IMR-90 (cell line): ENCODE measurements around the gene PPFIA1. TPM values are rescaled to one million over a fixed set of nuclear protein-coding genes. Genes with fewer than 3 reads are reported as not detected.

Experiments
- ATAC-seq: fragments of 200-7000 bp; cut with Tn5 transposase; 2 replicates; pipeline ENCODE4 v1.9.1; 2020; ENCODE audit warnings: low read depth, mild to moderate bottlenecking, moderate library complexity
- BruUV-seq: library from RNA; stranded (reverse); fragments of 400-500 nt; replicated peaks from 2 replicates; lab custom pipeline; 2021; lab: Mats Ljungman, UMichigan
- CTCF ChIA-PET: fragments of 300-600 bp; formaldehyde crosslinking; extraction: SDS; loops from one replicate; lab custom pipeline; 2021; ENCODE audit warnings: antibody characterized with exemption; lab: Yijun Ruan, JAX
- POLR2A ChIA-PET: fragments of 300-600 bp; sonication (Branson Sonifier 250); formaldehyde crosslinking; loops from one replicate; lab custom pipeline; 2022; ENCODE audit warnings: antibody characterized with exemption; ENCODE audit not compliant: unreplicated experiment; lab: Charles Lee
- DNase-seq: peaks from one replicate; pipeline ENCODE4 v3.0.0; 2013
- H2AFZ ChIP-seq: replicated peaks from 2 replicates; pipeline ENCODE3; 2013; ENCODE audit warnings: low read length, mild to moderate bottlenecking; ENCODE audit not compliant: poor library complexity
- H2AK5ac ChIP-seq: 2 replicates; pipeline ENCODE4 v1.6.1; 2013; ENCODE audit warnings: low read depth, low read length, inconsistent platforms
- H2AK9ac ChIP-seq: replicated peaks from 2 replicates; pipeline ENCODE3; 2013; ENCODE audit warnings: mild to moderate bottlenecking, low read depth, low read length, moderate library complexity; ENCODE audit not compliant: poor library complexity
- H2BK120ac ChIP-seq: 2 replicates; pipeline ENCODE4 v1.6.1; 2013; ENCODE audit warnings: low read depth, low read length, inconsistent platforms
- H2BK15ac ChIP-seq: 3 replicates; pipeline ENCODE4 v1.6.1; 2013; ENCODE audit warnings: low read depth, low read length, inconsistent platforms
- H2BK20ac ChIP-seq: 2 replicates; pipeline ENCODE4 v1.6.1; 2013; ENCODE audit warnings: low read depth, mild to moderate bottlenecking, inconsistent platforms, low read length, moderate library complexity
- H2BK5ac ChIP-seq: 2 replicates; pipeline ENCODE4 v1.6.1; 2013; ENCODE audit warnings: mild to moderate bottlenecking, low read depth, low read length, inconsistent platforms; ENCODE audit not compliant: poor library complexity, severe bottlenecking
- H3K14ac ChIP-seq: replicated peaks from 2 replicates; pipeline ENCODE4 v1.6.1; 2013; ENCODE audit warnings: low read depth, low read length, inconsistent platforms
- H3K18ac ChIP-seq: 2 replicates; pipeline ENCODE4 v1.6.1; 2013; ENCODE audit warnings: low read depth, low read length, control low read depth
- H3K23ac ChIP-seq: 2 replicates; pipeline ENCODE4 v1.6.1; 2013; ENCODE audit warnings: low read depth, low read length, inconsistent platforms
- H3K27ac ChIP-seq: 2 replicates; pipeline ENCODE4 v1.5.1; 2013; ENCODE audit warnings: mild to moderate bottlenecking, control low read depth, low read length; ENCODE audit not compliant: insufficient read depth
- H3K27me3 ChIP-seq: 2 replicates; pipeline ENCODE4 v1.6.1; 2013; ENCODE audit warnings: low read length; ENCODE audit not compliant: control insufficient read depth, insufficient read depth
- H3K36me3 ChIP-seq: 2 replicates; pipeline ENCODE4 v1.6.1; 2013; ENCODE audit warnings: low read length, mixed read lengths; ENCODE audit not compliant: control insufficient read depth, insufficient read depth
- H3K4ac ChIP-seq: 2 replicates; pipeline ENCODE4 v1.6.1; 2013; ENCODE audit warnings: low read depth, low read length, inconsistent platforms
- H3K4me1 ChIP-seq: 2 replicates; pipeline ENCODE4 v1.6.1; 2013; ENCODE audit warnings: low read length, mixed read lengths; ENCODE audit not compliant: control insufficient read depth, insufficient read depth
- H3K4me2 ChIP-seq: 2 replicates; pipeline ENCODE4 v1.6.1; 2013; ENCODE audit warnings: low read depth, mild to moderate bottlenecking, control low read depth, low read length, moderate library complexity
- H3K4me3 ChIP-seq: 2 replicates; pipeline ENCODE4 v1.5.1; 2013; ENCODE audit warnings: low read depth, mild to moderate bottlenecking, control low read depth, low read length, moderate library complexity; ENCODE audit not compliant: insufficient read depth
- H3K56ac ChIP-seq: 2 replicates; pipeline ENCODE4 v1.6.1; 2013; ENCODE audit warnings: low read length, inconsistent platforms; ENCODE audit not compliant: insufficient read depth; ENCODE audit errors: extremely low read depth
- H3K79me1 ChIP-seq, 2 experiments: 2 replicates each; pipeline ENCODE4 v1.6.1; 2013; ENCODE audit warnings: low read length in 2 of 2, inconsistent platforms in 1 of 2, low read depth in 1 of 2
- H3K9ac ChIP-seq: 2 replicates; pipeline ENCODE4 v1.6.1; 2013; ENCODE audit warnings: low read depth, low read length, control low read depth
- H3K9me1 ChIP-seq: 2 replicates; pipeline ENCODE4 v1.6.1; 2013; ENCODE audit warnings: low read length, inconsistent platforms; ENCODE audit not compliant: insufficient read depth
- H3K9me3 ChIP-seq: 2 replicates; pipeline ENCODE4 v1.6.1; 2013; ENCODE audit warnings: low read length; ENCODE audit not compliant: control insufficient read depth, insufficient read depth
- H4K20me1 ChIP-seq: 2 replicates; pipeline ENCODE4 v1.6.1; 2013; ENCODE audit warnings: low read length, inconsistent platforms; ENCODE audit not compliant: insufficient read depth
- H4K5ac ChIP-seq: 2 replicates; pipeline ENCODE4 v1.6.1; 2013; ENCODE audit warnings: mild to moderate bottlenecking, low read depth, low read length, control low read depth
- H4K8ac ChIP-seq, 2 experiments: 2 replicates each; pipeline ENCODE4 v1.6.1; 2013; ENCODE audit warnings: low read depth in 2 of 2, low read length in 2 of 2, control low read depth in 1 of 2, inconsistent platforms in 1 of 2
- H4K91ac ChIP-seq: 2 replicates; pipeline ENCODE4 v1.6.1; 2013; ENCODE audit warnings: low read depth, low read length, inconsistent platforms; ENCODE audit not compliant: insufficient read depth
- CEBPB ChIP-seq: IDR thresholded peaks from 2 replicates; pipeline ENCODE4 v1.6.1; 2012; ENCODE audit warnings: low read depth, low read length, improper control_type of control experiment
- MAFK ChIP-seq: IDR thresholded peaks from 2 replicates; pipeline ENCODE4 v1.6.1; 2012; ENCODE audit warnings: low read depth, low read length, improper control_type of control experiment
- MAZ ChIP-seq: IDR thresholded peaks from 2 replicates; pipeline ENCODE4 v1.6.1; 2012; ENCODE audit warnings: low read depth, mild to moderate bottlenecking, low read length, improper control_type of control experiment, moderate library complexity, borderline replicate concordance
- MXI1 ChIP-seq: IDR thresholded peaks from 2 replicates; pipeline ENCODE4 v1.6.1; 2012; ENCODE audit warnings: low read depth, mild to moderate bottlenecking, low read length, moderate library complexity, borderline replicate concordance
- POLR2A ChIP-seq: IDR thresholded peaks from 2 replicates; pipeline ENCODE4 v1.6.1; 2012; ENCODE audit warnings: mild to moderate bottlenecking, low read depth, low read length
- RCOR1 ChIP-seq: IDR thresholded peaks from 2 replicates; pipeline ENCODE4 v1.6.1; 2012; ENCODE audit warnings: mild to moderate bottlenecking, low read length, improper control_type of control experiment; ENCODE audit not compliant: insufficient replicate concordance
- SMC3 ChIP-seq: fragments of 150-350 bp; IDR thresholded peaks from 2 replicates; pipeline ENCODE4 v1.6.1; 2016; ENCODE audit warnings: low read depth, mild to moderate bottlenecking, antibody characterized with exemption, low read length, moderate library complexity
- WGBS, 2 experiments: methylation state at CpG; one replicate each; pipeline versions ENCODE4 v1.1.5 to v1.1.7; 2013; ENCODE audit warnings: missing lambda C conversion rate in 2 of 2; ENCODE audit not compliant: insufficient read length in 1 of 2; ENCODE audit errors: extremely low coverage in 2 of 2; 5-methylcytosine and 5-hydroxymethylcytosine counted together
- dilution Hi-C: fragments of 300-500 bp; cut with HindIII; formaldehyde crosslinking; loops from one replicate; pipeline ENCODE4 v1.14.3; 2018; ENCODE audit warnings: low sequenced_read_pairs; ENCODE audit not compliant: unreplicated experiment
- in situ Hi-C: fragments of 300-500 bp; cut with MboI; formaldehyde crosslinking; loops from 3 replicates; pipeline ENCODE4 v1.14.3; 2019; ENCODE audit warnings: low sequenced_read_pairs, inconsistent platforms, mixed read lengths
- intact Hi-C: fragments of 100-400 bp; cut with micrococcal nuclease; formaldehyde crosslinking; loops from 2 replicates; pipeline ENCODE4 v1.10.0; 2022
- polyA plus RNA-seq, 3 experiments: library from polyadenylated mRNA; depleted of rRNA; stranded (reverse); fragments of >200 nt; gene quantifications; 2 replicates each; pipeline ENCODE4 v1.2.3, GENCODE V29; 2012; ENCODE audit warnings: low replicate concordance in 1 of 3
- total RNA-seq: library from RNA; depleted of rRNA; stranded (reverse); fragments of >200 nt; gene quantifications from 2 replicates; pipeline ENCODE4 v1.2.3, GENCODE V29; 2012
- TF ChIP-seq, protein P1 (sequence below): fragments of 150-350 bp; IDR thresholded peaks from 2 replicates; pipeline ENCODE4 v1.6.1; 2017; ENCODE audit warnings: mild to moderate bottlenecking, antibody characterized with exemption, low read length, low read depth

Gene PPFIA1
- total and polyA plus RNA-seq, 2 of the 4 experiments (the other 2 are of a cell fraction): 25.6 to 37.2 TPM

DNA sequence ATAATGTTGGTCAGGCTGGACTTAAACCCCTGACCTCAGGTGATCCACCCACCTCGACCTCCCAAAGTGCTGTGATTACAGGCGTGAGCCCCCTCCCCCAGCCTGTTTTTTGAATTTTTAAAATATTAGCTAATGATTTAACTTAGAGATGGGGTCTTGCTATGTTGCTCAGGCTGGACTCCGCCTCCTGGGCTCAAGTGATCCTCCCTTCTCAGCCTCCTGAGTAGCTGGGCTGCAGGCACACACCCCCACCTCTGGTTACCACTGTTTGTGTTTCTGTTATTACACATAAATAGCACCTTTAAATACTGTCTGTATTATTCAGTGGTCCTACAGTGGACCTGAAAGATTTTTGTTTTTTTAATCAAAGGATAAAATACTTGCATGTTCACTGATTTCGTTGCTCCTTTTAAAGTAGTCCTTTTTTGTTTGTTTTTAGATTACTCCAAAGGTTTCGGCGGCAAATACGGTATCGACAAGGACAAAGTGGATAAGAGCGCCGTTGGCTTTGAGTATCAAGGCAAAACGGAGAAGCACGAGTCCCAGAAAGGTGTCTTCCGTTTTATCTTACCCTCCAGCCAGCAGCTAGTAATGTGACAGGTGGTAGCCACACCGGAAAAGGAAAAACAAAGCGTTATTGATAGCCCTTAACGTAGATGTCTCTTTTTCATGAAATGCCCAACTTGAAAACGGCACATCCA is 149.0 kb downstream of the PPFIA1 start:
- dilution Hi-C loops: no loop called here
- 96% methylated on average over 5 of the region's 17 CpGs; no CpG with 5 or more reads in 1 of the 2 experiments for WGBS, 2 experiments
- Histone ChIP-seq H4K5ac (no peak overlapping the region), H3K27ac (no peak overlapping the region), H4K20me1 (peaks cover 86% of the 10 kb centered on the region), H3K36me3 (peaks cover 84% of the 10 kb centered on the region), H2AK9ac (no peak overlapping the region), H3K9ac (no peak overlapping the region), H4K91ac (no peak overlapping the region), H2BK5ac (no peak overlapping the region), H4K8ac (no peak overlapping the region), H3K4me1 (peaks cover 12% of the 10 kb centered on the region), H3K4ac (no peak overlapping the region), H3K9me3 (no peaks in the 10 kb centered on the region), H2BK120ac (no peak overlapping the region), H3K56ac (no peak overlapping the region), H3K27me3 (no peaks in the 10 kb centered on the region), H3K18ac (no peak overlapping the region), H3K23ac (no peak overlapping the region), H2BK20ac (no peak overlapping the region), H3K4me3 (no peak overlapping the region), H2AK5ac (no peak overlapping the region), H3K4me2 (no peak overlapping the region), H2AFZ (no peak overlapping the region), H2BK15ac (no peak overlapping the region), H3K14ac (no peak overlapping the region), H3K9me1 (peaks cover 16% of the 10 kb centered on the region), H3K79me1 (peaks cover 22 to 84% of the 10 kb centered on the region in 2 experiments)
- BruUV-seq: no TSS peak
- DNase-seq (no peak), ATAC-seq (no peak)
- in situ Hi-C loops: no loop called here
- CTCF ChIA-PET: no interaction called here
- POLR2A ChIA-PET: no interaction called here
- intact Hi-C loops: loop anchor here (5.0 kb wide), 1 partner anchor 217 kb away; the partner anchor contains the start of gene FADD
- no peak for TF ChIP-seq POLR2A
- TF ChIP-seq CEBPB: no peak
- TF ChIP-seq MAFK: no peak
- TF ChIP-seq, protein P1, sequence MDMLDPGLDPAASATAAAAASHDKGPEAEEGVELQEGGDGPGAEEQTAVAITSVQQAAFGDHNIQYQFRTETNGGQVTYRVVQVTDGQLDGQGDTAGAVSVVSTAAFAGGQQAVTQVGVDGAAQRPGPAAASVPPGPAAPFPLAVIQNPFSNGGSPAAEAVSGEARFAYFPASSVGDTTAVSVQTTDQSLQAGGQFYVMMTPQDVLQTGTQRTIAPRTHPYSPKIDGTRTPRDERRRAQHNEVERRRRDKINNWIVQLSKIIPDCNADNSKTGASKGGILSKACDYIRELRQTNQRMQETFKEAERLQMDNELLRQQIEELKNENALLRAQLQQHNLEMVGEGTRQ: no peak
- no peak for TF ChIP-seq SMC3
- no peak for TF ChIP-seq RCOR1
- TF ChIP-seq MXI1: no peak
- no peak for TF ChIP-seq MAZ
